BE2C (cell line): ENCODE measurements around the gene GTF2A1.

Source experiments
- DNase-seq: peaks from one replicate; pipeline ENCODE4 v3.0.0-alpha.2; 2020
- H3K27me3 ChIP-seq: fragments of 250-450 bp; sonication (Bioruptor Pico); 2 replicates; pipeline ENCODE4 v1.5.1; 2020; ENCODE audit warnings: mild to moderate bottlenecking
- H3K36me3 ChIP-seq: fragments of 250-450 bp; sonication (Bioruptor Pico); 2 replicates; pipeline ENCODE4 v1.5.1; 2020; ENCODE audit warnings: mild to moderate bottlenecking
- H3K4me1 ChIP-seq: fragments of 250-450 bp; sonication (Bioruptor Pico); 2 replicates; pipeline ENCODE4 v1.5.1; 2020
- H3K4me3 ChIP-seq: 2 replicates; pipeline ENCODE4 v1.5.1; 2011; ENCODE audit warnings: low read depth, low read length
- H3K9me3 ChIP-seq: fragments of 250-450 bp; sonication (Bioruptor Pico); 2 replicates; pipeline ENCODE4 v1.5.1; 2020
- TF ChIP-seq, protein P1 (sequence below): IDR thresholded peaks from 2 replicates; pipeline ENCODE4 v1.5.1; 2012; ENCODE audit warnings: mild to moderate bottlenecking, low read depth, low read length

The GTF2A1 gene

GRCh38 chr14:81169711-81170103, 51.1 kb downstream of the GTF2A1 start:
- H3K27me3 ChIP-seq, result no peaks in the 10 kb centered on the region
- DNase-seq, result no peak
- no peaks in the 10 kb centered on the region for H3K9me3 ChIP-seq
- H3K4me3 ChIP-seq, result peak overlapping the region; percentile 65
- TF ChIP-seq, protein P1, sequence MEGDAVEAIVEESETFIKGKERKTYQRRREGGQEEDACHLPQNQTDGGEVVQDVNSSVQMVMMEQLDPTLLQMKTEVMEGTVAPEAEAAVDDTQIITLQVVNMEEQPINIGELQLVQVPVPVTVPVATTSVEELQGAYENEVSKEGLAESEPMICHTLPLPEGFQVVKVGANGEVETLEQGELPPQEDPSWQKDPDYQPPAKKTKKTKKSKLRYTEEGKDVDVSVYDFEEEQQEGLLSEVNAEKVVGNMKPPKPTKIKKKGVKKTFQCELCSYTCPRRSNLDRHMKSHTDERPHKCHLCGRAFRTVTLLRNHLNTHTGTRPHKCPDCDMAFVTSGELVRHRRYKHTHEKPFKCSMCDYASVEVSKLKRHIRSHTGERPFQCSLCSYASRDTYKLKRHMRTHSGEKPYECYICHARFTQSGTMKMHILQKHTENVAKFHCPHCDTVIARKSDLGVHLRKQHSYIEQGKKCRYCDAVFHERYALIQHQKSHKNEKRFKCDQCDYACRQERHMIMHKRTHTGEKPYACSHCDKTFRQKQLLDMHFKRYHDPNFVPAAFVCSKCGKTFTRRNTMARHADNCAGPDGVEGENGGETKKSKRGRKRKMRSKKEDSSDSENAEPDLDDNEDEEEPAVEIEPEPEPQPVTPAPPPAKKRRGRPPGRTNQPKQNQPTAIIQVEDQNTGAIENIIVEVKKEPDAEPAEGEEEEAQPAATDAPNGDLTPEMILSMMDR, result no peak
- no peaks in the 10 kb centered on the region for H3K36me3 ChIP-seq
- H3K4me1 ChIP-seq, result peaks cover 6% of the 10 kb centered on the region

- Histone ChIP-seq H3K4me3 (no peak overlapping the region), H3K4me1 (peaks cover 9% of the 10 kb centered on the region), H3K36me3 (no peaks in the 10 kb centered on the region), H3K27me3 (no peaks in the 10 kb centered on the region), H3K9me3 (no peaks in the 10 kb centered on the region)
- DNase-seq, result no peak
- TF ChIP-seq, protein P1, result no peak
These were observed 51.5 kb downstream of the GTF2A1 start for GRCh38 chr14:81169267-81169666.

- no peaks in the 10 kb centered on the region for H3K27me3 ChIP-seq
- DNase-seq, result no peak
- no peak overlapping the region for H3K4me3 ChIP-seq
- H3K36me3 ChIP-seq, result no peaks in the 10 kb centered on the region
- TF ChIP-seq, protein P1, result no peak
- no peaks in the 10 kb centered on the region for H3K9me3 ChIP-seq
- H3K4me1 ChIP-seq, result peaks cover 3% of the 10 kb centered on the region; the same call in 1 of the 2 replicates
These were observed 54.6 kb downstream of the GTF2A1 start for GRCh38 chr14:81166121-81166520.

GRCh38 chr14:81165188-81165587, 55.6 kb downstream of the GTF2A1 start:
- Histone ChIP-seq H3K9me3 (no peaks in the 10 kb centered on the region), H3K36me3 (no peaks in the 10 kb centered on the region), H3K4me3 (no peak overlapping the region), H3K27me3 (no peaks in the 10 kb centered on the region), H3K4me1 (peaks cover 3% of the 10 kb centered on the region; the same call in 1 of the 2 replicates)
- TF ChIP-seq, protein P1, result no peak
- no peak for DNase-seq

- Histone ChIP-seq H3K4me1 (peaks cover 3% of the 10 kb centered on the region; the same call in 1 of the 2 replicates), H3K27me3 (no peaks in the 10 kb centered on the region), H3K36me3 (no peaks in the 10 kb centered on the region), H3K9me3 (no peaks in the 10 kb centered on the region), H3K4me3 (no peak overlapping the region)
- peak; percentile 79 for DNase-seq
- TF ChIP-seq, protein P1, result peak; percentile 97
These were observed 56.5 kb downstream of the GTF2A1 start for GRCh38 chr14:81164167-81164774.

DNA sequence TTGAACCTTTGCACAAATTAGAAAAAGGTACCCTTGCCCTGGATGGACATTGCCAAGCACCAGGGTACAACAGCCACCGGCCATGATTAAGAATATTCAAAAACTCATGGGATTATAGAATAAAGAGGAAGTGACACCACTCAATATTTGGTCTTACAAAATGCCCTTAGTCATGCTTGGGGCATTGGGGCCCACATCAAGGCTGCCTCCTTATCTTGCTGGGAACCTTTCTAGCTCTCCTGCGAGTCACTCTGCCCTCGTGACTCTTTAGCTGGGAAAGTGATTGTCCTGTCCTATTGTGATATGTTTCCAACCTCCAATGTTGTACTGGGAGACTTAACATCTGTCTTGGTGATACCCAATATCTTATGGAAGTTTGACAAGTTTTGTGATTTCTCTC, 57.8 kb downstream of the GTF2A1 start:
- Histone ChIP-seq H3K4me3 (no peak overlapping the region), H3K9me3 (no peaks in the 10 kb centered on the region), H3K4me1 (peaks cover 3% of the 10 kb centered on the region; the same call in 1 of the 2 replicates), H3K27me3 (no peaks in the 10 kb centered on the region), H3K36me3 (no peaks in the 10 kb centered on the region)
- DNase-seq, result no peak
- TF ChIP-seq, protein P1, result no peak
